Activated naive CD8-positive, alpha-beta T cell treated with anti-CD3 and anti-CD28 coated beads, Interleukin-2, amount 50 U/mL, for 16 hours (primary cell): ENCODE measurements around the gene IFI30.
"Not testable (repeated sequence)": the region's sequence is repeated elsewhere in the genome, so short reads cannot be mapped to it uniquely, and the experiment has no call there.

ENCODE experiments used
- DNase-seq: peaks from one replicate; pipeline ENCODE4 v3.0.0-alpha.2; 2020; ENCODE audit warnings: low read depth, low spot score

IFI30 gene

DNA sequence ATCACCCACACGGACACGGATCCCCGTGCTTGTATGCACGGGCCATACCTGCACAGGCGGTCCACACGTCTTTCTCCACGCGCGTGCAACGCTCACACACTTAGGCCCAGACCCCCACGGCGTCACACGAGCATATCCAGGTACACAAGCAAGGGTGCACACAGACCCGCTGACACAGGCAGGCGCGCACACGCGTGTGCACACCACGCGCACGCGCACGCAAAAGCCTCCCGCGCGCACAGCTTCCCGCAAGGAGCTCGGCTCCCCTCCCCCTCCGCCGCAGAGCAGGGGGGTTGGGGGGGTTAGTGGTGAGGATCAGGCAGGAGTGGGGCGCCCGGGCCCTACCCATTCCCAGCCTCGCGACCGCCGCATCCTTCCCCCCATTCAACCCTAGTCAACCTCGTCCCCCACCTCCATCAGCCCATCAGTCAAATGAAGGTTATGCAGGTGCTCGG is 29.8 kb downstream of the IFI30 start:
- DNase-seq, result no peak

DNA sequence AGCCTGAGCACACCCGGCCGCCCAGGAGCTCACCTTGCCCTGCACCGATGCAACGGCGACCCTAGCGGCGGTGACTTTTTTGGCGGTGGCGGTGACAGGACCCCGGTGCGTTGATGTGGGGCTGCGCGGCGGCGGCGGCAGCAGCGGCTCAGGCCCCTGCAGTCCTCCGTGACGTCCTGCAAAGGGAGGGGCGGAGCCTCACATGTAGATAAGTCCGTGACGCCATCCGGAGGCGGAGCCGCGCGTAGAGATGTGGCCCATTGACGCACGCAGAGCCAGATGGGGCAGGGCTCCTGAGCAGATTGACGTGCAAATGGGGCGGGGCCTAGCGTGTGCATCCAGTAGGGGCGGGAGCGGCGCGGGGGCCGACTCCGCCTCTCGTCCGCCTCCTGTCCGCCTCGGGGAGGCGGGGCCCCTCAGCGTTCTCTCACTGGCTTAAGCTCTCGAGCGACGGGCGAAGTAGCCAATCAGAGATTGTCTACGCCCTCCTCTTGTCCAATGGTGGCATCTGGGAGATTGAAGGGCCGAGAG is 30.3 kb downstream of the IFI30 start, which contains the start of gene RAB3A:
RAB3A (minus strand) TSS at position 180 of the 531 bp plus-strand sequence. CDS start 1,302 bp downstream, outside the sequence.
- DNase-seq, result peak; percentile 100

DNA sequence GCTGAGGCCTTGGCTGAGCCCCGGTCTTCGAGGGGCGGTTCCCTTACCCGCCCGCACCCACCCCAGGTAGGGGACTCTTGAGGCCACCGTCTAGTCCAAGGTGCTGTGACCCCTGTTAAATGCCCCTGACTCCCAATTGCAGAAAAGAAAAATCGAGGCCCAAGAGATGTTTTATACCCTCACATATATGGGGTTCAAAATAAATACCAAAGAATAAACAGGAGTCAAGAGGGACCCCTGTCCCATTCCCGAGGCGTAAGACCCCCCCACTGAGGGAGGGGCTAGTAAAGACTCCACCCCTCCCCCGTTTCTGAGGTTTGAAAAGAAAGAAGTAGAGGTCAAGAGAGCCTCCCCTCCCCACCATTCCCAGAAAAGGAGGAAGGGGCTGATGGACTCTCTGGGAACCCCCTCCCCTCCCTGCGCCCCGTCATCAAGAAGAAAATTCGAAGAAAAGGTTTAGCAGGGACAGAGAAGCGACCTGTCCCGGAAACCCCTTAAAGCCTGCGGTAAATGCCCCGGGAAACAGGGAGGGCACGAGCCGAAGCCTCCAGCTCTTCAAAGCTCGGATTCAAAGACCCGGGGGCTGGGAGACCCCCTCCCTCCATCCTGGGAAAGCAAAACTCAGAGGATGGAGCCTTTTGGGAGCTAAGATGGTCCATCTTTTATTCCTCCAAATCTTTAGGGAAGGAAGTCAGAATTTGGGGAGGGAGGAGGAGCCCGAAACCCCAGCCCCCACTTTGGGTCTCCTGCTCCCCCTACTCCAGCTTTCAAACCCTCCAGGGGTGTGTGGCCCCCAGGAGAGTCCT is 31.0 kb downstream of the IFI30 start:
- no peak for DNase-seq

DNA sequence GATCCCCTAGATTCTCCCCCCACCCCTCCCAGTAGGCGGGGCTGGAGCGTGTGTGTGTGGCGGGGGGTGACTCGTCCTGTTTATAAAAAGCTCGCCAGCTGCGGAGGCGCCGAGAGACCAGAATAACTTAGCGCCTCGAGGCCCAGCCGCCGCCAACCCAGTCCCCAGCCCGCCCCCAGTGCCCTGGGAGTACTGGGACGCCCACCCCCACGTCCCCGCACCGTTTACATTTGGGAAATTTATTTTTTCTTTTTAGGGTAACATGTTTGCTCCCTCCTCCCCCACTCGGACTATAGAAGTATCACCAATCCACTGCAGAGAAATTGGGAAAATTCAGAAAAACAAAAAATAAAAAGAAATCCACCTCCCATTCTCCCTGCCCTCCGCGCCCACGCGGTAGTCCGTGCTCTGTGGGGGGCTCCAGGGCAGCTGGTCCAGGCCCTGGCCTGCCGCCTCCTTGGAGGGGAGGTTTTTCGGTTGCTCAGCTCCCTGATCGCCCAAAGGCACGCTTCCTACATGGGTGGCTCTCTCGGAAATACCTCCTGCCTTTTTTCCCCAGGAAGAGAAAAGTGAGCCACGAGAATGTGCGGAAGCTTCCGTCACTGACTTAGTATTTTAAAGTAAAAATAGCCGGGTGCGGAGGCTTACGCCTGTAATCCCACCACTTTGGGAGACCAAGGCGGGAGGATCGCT is 31.7 kb downstream of the IFI30 start:
- DNase-seq, result peak; percentile 27

DNA sequence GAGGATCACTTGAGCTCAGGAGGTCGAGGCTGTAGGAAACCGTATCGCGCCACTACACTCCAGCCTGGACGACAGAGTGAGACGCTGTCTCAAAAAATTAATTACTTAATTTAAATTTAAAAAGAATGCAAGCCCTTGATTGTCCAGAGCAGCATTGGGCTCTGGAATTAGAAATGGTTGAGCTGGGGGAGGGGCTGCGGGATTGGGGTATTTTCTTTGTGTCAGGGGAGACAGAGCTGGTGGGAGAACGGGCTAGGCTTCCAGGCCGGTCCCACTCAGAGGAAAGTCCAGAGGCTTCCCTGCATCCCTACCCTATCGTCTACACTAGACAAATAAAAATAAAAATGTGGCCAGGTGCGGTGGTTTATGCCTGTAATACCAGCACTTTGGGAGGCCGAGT is 32.4 kb downstream of the IFI30 start:
- no peak for DNase-seq

DNA sequence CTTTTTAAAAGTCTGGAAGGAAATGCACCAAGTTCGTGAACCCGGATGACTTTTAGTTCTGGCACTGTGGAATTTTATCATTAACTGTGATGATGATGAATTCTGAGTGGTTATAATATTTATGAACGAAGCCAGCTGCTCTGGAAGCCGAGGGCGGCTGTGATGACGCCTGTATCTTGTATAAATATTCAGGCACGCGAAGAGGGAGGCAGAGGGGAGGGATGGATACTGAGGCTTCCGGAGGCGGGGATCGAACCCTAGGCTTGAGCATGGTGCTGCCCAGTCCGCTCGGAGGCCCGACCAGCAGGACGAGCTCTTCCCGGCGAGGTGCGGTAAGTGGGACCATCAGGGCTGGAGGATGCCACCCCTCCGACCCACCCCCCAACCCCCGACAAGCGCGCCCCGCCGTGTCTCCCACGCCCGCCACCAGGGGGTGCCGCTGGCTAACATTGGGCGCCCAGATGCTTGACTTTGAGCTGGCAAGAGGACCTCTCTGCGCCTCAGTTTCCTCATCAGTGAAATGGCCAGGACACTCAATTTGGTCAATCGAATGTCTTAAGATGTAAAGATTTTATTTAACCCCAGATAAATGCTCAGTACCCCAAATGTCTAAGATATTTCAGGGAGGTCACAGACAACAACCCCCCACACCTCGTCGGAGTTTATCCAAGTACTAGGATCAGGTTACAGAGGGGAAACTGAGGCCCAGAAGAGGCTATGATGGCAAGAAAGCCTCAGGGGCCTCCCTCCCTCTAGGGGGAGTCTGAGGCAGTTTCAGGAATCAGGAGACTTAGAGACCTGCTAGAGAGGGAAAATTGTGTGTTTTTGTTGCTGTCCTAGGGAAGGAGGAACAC is 34.7 kb downstream of the IFI30 start:
- no peak for DNase-seq

DNA sequence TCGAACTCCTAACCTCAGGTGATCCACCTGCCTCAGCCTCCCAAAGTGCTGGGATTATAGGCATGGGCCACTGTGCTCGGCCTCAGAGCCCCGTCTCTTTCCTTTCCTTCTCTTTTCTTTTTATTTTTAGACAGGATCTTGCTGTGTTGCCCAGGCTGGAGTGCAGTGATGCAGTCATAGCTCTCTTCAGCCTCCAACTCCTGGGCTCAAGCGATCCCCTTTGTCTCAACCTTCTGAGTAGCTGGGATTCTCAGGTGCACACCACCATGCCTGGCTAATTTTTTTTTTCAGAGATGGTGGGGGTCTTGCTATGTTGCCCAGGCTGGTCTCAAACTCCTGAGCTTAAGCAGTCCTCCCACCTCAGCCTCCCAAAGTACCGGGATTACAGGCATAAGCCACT is 36.3 kb downstream of the IFI30 start:
- not testable (repeated sequence) for DNase-seq

DNA sequence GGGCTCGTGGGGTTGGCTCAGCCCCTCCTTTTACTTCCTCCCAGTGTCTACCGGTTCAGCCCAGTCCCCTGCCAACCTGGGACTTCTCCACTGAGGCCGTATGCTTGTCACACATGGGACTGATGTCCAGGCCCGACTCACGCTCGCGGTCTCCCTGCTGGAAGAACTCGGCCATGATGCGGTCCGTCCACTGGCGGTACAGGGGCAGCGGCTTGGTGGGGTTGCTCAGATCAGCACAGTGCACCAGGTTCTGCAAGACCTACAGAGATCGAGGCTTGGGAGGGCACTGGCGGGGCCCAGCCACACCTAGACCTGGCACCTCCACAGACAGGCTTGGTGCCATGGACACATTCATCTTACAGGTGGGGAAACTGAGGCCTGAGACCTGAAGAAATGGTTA is 38.1 kb downstream of the IFI30 start:
- no peak for DNase-seq

DNA sequence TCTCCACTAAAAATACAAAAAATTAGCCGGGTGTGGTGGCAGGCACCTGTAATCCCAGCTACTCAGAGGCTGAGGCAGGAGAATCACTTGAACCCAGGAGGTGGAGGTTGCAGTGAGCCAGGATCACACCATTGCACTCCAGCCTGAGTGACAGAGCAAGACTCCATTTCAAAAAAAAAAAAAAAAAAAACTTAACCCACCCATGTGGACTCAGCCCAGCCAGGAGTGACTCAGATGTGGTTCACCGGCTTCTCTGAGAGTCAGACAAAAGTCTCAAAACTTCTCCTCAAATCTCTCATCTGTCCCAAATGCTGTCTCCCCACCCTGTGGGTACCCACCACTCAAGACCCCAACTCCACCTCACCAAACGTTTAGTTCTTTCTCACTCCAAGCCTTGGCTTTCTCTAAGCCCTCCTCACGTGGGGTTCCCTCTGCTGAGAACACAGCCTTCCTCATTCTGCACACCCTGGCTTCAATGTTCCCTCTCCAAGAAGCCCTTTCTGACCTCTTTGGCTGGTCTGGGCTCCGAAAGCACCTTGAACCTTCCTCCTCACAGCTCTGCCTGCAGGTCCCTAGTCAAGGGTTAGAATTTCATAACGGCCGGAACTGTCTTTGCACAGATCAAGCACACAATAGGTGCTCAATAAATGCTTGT is 41.3 kb downstream of the IFI30 start:
- DNase-seq, result no peak

DNA sequence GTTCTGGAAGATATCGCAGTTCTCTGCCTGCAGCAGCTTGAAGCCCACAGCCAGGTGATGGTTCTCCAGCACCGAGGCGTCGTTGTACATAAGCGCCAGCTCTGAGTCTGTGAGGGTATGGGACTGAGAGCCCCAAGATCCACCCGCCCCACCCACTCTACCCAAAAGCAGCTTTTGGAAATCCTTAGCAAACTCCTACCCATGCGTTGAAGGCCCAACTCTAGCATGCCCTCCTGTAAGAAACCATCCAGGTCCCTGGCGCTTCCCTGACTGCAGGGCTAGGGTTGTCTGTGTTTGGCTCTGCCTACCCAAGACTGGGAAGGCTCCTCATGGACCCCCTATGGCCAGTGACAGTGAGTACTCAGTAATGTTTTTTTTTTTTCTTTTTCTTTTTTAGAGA is 43.2 kb downstream of the IFI30 start:
- no peak for DNase-seq

DNA sequence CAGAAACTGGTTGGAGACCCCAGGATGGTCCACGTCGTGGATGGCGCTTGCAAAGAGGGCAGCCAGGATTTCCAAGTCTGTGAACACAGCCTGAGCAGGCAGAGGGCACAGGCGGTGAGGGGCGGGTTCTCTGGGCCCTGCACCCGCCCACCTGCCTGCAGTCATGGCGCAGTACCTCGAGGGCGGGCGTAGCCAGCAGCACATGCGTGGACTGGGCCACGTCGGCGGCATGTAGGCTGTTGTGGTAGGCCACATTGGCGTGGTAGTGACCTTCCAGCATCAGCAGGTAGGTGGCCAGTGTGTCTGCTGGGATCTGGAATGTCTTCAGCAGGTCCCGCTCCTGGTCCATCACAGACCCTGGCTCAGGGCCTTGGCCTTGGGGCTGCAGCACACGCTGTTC is 44.5 kb downstream of the IFI30 start:
- no peak for DNase-seq

DNA sequence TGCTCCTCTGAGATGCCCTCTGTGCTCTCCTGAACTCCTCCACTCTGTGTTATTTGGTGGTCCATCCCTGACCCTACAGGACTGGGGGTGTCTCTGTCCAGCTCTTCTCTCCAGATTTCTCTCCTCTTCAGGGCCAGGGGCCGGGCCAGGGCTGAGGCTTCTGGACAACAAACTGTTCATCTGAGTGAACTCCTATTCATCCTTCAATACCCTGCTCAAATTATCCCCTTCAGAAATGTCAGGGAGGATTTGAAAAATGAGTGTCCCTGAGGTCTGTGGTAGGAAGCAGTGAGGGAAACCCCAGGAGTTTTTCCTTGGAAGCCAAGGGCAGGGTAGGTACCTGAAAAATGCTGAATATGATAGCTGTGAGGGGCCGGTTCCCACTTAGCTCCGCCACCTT is 45.0 kb downstream of the IFI30 start:
- no peak for DNase-seq

DNA sequence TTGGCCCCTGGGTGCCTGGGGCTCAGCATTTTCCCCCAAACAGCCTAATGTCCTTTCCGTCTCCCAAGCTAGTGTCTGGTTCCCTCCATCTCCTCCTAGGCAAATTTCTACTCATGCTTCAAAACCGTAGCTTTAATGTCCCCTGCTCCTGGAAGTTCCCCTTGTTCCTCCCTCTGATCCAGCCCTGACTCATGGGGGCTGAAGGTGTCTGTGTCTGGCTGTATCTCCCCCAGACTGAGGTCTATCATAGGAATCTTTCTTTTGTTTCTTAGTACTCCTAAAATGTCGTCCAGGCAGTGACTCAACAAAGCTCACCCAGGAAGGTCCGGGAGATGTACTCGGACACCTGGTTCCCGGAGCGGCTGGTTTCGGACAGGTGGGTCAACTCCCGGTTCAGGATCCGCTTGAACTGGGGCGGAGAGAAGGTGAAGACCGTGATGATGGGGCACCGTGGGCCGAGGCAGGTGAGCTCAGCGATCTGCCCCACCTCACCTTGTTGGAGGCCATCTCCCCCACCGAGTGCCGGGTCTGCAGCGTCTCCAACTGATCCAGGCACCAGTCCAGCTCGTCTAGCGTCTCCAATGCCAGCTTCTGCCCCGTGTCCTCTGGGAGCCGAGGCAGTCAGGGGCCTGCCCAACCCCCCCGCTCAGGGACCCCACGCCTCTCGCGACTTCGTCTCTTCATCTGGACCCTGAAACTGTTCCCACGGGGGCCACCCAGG is 46.5 kb downstream of the IFI30 start:
- no peak for DNase-seq

DNA sequence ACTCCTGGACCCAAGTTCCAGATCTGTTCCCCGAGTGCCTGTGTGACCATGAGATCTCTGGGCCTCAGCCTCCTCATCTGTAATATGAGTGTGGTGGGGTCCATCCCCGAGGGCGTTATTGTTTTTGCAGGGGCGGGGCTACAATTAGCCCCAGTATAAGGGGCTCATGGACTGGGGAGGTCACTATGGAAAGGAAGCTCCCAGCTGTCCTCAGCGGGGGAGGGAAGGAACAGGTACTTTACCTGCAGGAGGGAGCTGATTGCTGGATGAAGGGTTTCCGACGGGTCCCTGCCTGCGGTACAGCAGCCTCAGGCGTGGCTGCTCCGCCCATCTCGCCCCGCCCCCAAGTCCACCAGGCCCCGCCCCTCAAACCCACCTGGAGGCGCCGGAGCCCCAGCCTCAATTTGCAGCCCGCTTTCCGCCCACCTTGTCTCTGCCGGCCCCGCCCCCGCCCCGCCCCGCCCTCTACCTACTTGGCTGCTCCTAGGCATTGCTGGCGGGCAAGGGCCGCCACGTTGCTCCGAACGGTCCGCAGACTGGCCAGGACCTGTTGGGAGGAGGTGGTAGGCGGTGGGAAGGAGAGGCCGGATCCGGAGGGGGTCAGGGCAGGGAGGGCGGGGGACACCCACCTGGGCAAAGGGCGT is 47.1 kb downstream of the IFI30 start:
- DNase-seq, result no peak

DNA sequence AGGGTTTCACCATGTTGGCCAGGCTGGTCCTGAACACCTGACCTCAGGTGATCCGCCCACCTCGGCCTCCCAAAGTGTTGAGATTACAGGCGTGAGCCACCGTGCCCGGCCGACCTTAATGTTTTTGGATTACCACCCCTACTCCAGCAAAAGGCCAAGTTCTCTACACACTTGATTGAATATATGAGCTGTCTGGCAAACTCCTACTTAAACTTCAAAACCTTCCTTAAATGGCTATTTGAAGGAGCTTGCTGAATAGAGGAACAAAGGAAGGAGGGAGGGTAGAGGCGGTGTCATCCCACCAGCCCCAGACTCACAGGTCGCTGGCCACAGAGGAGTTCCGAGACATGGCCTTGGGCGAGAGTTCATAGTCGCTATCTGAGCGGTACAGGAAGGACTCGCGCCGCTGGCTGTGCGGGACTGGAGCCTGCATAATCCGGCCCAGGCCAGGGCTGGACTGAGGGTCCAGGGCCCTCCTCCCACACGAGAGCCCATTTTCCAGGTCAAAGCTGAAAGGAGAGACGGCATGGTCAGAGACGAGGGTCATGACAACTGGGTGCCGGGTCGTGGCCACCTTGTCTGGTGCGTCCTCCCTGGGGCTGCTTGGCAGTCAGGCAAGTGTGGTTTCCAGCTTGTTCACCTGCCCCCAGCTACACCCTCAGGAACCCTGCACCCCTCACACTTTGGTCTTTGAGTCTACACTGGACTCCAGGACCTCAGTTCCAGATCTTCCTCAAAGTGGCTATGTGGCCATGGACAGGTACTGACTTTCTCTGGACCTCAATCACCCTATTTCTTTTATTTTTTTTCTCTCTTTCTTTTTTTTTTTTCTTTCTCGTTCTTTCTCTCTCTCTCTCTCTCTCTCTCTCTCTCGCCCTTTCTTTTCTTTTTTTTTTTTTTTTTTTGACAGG is 48.5 kb downstream of the IFI30 start:
- DNase-seq, result no peak

DNA sequence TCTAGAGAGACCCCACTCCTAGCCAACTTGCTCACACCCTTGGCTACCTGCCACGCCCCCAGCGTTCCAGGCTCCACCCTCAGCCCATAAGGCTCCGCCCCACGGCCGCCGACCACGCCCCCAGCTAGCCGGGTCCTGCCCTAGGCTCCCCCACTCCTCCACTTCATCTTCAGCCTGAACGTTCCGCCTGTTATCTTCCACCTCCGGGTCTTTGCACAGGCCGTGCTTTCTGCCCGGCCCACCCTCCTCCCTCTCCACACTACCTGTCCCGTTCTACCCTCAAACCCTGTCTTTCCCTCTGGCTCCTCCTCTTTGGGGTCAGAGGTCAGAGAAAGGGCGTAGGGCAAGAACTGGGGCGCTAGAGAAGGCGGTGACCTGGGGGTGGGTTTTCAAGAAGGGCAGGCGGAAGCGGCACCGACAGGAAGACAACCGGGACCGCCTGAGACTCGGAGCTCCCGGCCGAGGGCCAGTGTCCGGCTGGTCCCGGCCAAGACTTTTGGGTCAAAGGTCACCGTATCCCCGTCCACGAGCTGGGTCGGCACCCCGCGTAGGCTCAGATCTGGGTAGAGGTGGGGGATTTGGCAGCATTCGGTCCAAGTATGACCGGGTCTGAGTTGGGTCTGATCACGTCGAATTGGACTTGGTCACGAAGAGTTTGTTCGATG is 50.4 kb downstream of the IFI30 start:
- DNase-seq, result no peak

DNA sequence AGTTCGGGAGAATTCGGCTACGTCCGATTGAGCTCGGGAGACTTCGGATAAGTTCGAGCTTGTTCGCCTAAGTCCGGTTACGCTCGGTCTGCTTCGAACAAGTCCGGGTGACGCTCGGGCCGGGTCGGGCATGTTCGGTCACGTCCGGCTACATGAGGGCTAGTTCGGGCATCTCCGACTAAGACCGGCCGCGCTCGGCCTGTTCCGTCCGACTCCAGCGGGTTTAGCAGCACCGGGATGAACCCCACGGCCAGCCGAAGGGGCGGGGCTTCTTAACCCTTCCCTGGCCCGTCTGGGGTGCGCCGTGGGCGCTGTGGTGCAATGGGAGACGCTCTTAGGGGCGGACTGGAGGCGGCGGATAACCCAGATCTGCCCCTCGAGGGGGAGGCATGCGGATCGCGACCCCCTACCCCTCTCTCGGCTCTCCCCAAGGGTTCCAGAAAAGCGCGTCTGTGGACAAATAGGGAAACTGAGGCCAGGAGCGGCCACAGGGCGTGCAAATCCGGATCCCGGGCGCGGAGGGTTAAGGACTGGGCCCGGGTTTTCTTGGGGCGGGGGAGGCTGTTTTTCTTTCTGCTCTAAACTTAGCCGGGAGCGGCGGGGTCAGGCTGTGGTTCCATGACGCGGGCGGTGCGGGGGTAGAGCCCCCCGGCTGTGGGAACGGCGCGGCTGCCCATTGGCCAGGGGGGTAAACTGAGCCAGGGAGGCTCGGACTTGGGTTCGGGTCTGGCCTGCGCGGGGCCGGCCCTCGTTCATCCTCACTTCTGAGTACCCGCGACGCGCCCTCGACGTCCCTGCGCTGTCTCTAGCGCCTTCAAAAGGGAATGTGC is 51.1 kb downstream of the IFI30 start:
- DNase-seq, result peak; percentile 71

DNA sequence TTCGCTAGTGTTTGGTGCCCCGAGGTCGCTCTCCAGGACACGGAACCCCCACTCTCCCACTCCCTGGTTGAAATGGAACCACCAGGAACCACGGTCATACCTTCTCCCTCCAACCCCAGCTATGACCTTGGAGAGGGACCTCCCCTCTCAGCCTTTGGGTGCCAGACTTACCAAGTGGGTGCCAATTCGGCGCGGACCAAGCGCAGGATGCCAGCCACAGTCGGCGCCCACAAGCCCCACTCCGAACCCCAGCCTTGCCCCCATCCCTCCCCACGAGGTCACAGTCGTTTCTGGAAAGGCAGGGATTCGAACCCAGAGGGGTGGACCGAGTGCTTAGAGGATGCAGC is 51.7 kb downstream of the IFI30 start:
- DNase-seq, result no peak
